ENCODE data around the gene GPN1.

GPN1 gene

DNA sequence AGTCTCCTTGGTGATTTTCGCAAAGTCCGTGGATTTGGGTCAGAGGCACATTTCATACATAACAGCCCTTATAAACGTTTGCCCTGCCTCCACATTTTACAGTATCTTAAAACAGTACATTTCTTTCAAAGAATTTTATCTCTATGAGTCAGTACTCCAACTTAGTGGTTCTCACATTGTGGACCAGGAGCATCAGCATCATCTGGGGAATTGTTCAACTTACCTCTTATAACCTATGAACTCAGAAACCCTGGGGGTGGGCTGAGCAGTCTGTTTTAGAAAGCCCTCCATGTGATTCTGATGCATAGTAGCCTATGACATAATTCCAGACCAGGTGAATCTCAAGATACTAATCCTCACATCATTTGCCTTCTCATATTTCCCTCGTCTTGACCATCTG is 22.2 kb downstream of the GPN1 start:
- Histone ChIP-seq H3K4me2 (ENCODE audit: low read depth, low read length, poor library complexity, severe bottlenecking) (no peak overlapping the region), H3K79me2 (ENCODE audit: insufficient read depth, low read length) (no peaks in the 10 kb centered on the region), H3K36me3 (ENCODE audit: low read length) (peaks cover 17% of the 10 kb centered on the region; the same call in 1 of the 2 replicates), H4K20me1 (ENCODE audit: low read depth, low read length) (no peaks in the 10 kb centered on the region), H3K27ac (ENCODE audit: low read depth, low read length) (no peak overlapping the region), H3K27me3 (ENCODE audit: low read length) (no peaks in the 10 kb centered on the region), H3K9me3 (ENCODE audit: insufficient read depth, low read length) (no peaks in the 10 kb centered on the region), H3F3A (ENCODE audit: insufficient read depth) (no peaks in the 10 kb centered on the region), H3K9me2 (replicated peaks; ENCODE audit: insufficient read depth, low read length) (no peaks in the 10 kb centered on the region), H2AFZ (ENCODE audit: low read depth, low read length, severe bottlenecking) (no peak overlapping the region), H3K4me3 (ENCODE audit: insufficient read depth, low read length, poor library complexity, severe bottlenecking) (no peak overlapping the region), H3K9ac (ENCODE audit: low read length) (no peak overlapping the region)
- TF ChIP-seq, protein P1, sequence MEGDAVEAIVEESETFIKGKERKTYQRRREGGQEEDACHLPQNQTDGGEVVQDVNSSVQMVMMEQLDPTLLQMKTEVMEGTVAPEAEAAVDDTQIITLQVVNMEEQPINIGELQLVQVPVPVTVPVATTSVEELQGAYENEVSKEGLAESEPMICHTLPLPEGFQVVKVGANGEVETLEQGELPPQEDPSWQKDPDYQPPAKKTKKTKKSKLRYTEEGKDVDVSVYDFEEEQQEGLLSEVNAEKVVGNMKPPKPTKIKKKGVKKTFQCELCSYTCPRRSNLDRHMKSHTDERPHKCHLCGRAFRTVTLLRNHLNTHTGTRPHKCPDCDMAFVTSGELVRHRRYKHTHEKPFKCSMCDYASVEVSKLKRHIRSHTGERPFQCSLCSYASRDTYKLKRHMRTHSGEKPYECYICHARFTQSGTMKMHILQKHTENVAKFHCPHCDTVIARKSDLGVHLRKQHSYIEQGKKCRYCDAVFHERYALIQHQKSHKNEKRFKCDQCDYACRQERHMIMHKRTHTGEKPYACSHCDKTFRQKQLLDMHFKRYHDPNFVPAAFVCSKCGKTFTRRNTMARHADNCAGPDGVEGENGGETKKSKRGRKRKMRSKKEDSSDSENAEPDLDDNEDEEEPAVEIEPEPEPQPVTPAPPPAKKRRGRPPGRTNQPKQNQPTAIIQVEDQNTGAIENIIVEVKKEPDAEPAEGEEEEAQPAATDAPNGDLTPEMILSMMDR (IDR thresholded peaks at IDR 0.05; ENCODE audit: insufficient read depth, low read length, poor library complexity, severe bottlenecking), result no peak
- no peak for TF ChIP-seq EZH2phosphoT487 (conservative IDR thresholded peaks at IDR 0.05; ENCODE audit: low read length)

DNA sequence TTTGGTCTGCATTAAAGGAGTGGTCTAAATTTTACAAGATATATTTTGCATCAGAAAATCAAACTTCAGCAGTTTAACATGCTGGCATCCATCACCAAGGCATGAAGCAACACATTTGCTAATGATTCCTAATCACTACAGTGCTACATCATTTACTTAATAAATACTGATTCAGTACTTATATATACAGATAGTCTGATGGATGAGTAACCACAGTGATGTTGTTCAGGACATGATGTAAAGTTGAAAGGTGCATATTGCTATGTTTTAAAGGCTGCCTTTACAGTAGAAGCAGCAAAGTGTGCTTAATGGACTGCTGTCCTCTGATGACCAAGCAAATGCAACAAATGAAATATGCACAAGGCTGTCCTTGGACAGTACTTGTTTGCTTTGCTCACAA is 23.5 kb downstream of the GPN1 start:
- H4K20me1 ChIP-seq (ENCODE audit: low read depth, low read length), result no peaks in the 10 kb centered on the region
- H3K9me2 ChIP-seq (replicated peaks; ENCODE audit: insufficient read depth, low read length), result no peaks in the 10 kb centered on the region
- no peaks in the 10 kb centered on the region for H3K9me3 ChIP-seq (ENCODE audit: insufficient read depth, low read length)
- TF ChIP-seq, protein P1 (IDR thresholded peaks at IDR 0.05; ENCODE audit: insufficient read depth, low read length, poor library complexity, severe bottlenecking), result no peak
- no peak for TF ChIP-seq EZH2phosphoT487 (conservative IDR thresholded peaks at IDR 0.05; ENCODE audit: low read length)
- no peak overlapping the region for H3K27ac ChIP-seq (ENCODE audit: low read depth, low read length)
- no peak overlapping the region for H3K4me3 ChIP-seq (ENCODE audit: insufficient read depth, low read length, poor library complexity, severe bottlenecking)
- no peak overlapping the region for H3K9ac ChIP-seq (ENCODE audit: low read length)
- no peak overlapping the region for H2AFZ ChIP-seq (ENCODE audit: low read depth, low read length, severe bottlenecking)
- no peaks in the 10 kb centered on the region for H3K79me2 ChIP-seq (ENCODE audit: insufficient read depth, low read length)
- H3K4me2 ChIP-seq (ENCODE audit: low read depth, low read length, poor library complexity, severe bottlenecking), result no peak overlapping the region
- H3F3A ChIP-seq (ENCODE audit: insufficient read depth), result no peaks in the 10 kb centered on the region
- H3K27me3 ChIP-seq (ENCODE audit: low read length), result no peaks in the 10 kb centered on the region
- H3K36me3 ChIP-seq (ENCODE audit: low read length), result peaks cover 11% of the 10 kb centered on the region; the same call in 1 of the 2 replicates

DNA sequence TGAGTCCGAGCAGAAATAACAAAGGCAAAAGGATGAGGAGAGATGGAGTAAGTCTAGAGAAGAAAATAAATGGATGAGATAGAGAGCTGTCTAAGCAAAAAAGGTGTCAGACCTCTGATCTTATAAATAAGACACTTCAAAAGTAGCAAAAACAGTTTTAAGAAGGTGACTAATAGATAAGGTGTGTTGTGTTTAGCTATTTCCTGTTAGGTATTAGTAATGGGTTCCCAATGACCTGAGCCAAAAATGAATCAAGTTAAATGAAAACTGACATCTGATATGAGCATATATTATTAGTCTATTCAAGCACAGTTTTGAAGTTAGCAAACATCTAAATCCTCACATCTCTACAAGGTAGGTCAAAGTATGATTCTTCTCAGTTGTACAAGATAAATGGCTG is 23.9 kb downstream of the GPN1 start:
- no peak overlapping the region for H3K9ac ChIP-seq (ENCODE audit: low read length)
- H3K36me3 ChIP-seq (ENCODE audit: low read length), result peaks cover 11% of the 10 kb centered on the region; the same call in 1 of the 2 replicates
- H3K27me3 ChIP-seq (ENCODE audit: low read length), result no peaks in the 10 kb centered on the region
- H3K4me3 ChIP-seq (ENCODE audit: insufficient read depth, low read length, poor library complexity, severe bottlenecking), result no peak overlapping the region
- no peak overlapping the region for H3K27ac ChIP-seq (ENCODE audit: low read depth, low read length)
- H3K9me2 ChIP-seq (replicated peaks; ENCODE audit: insufficient read depth, low read length), result no peaks in the 10 kb centered on the region
- no peaks in the 10 kb centered on the region for H3F3A ChIP-seq (ENCODE audit: insufficient read depth)
- no peak overlapping the region for H2AFZ ChIP-seq (ENCODE audit: low read depth, low read length, severe bottlenecking)
- no peaks in the 10 kb centered on the region for H4K20me1 ChIP-seq (ENCODE audit: low read depth, low read length)
- TF ChIP-seq, protein P1 (IDR thresholded peaks at IDR 0.05; ENCODE audit: insufficient read depth, low read length, poor library complexity, severe bottlenecking), result no peak
- TF ChIP-seq EZH2phosphoT487 (conservative IDR thresholded peaks at IDR 0.05; ENCODE audit: low read length), result no peak
- H3K4me2 ChIP-seq (ENCODE audit: low read depth, low read length, poor library complexity, severe bottlenecking), result no peak overlapping the region
- no peaks in the 10 kb centered on the region for H3K9me3 ChIP-seq (ENCODE audit: insufficient read depth, low read length)
- H3K79me2 ChIP-seq (ENCODE audit: insufficient read depth, low read length), result no peaks in the 10 kb centered on the region
